SU-DHL-6 (cell line): ENCODE data around the gene NPB.

ENCODE experiments used
- EZH2phosphoT487 ChIP-seq: fragments of 200-600 bp; sonication (generic), shearing (Covaris generic); conservative IDR thresholded peaks from 2 replicates; pipeline ENCODE4 v1.6.1; 2018; ENCODE audit warnings: mild to moderate bottlenecking, antibody characterized with exemption, low read length, moderate library complexity, mixed read lengths
- TF ChIP-seq, protein P1 (sequence below): fragments of 200-600 bp; sonication (generic); IDR thresholded peaks from one replicate; pipeline ENCODE4 v1.5.1; 2017; ENCODE audit warnings: antibody characterized with exemption, mild to moderate bottlenecking, low read length, moderate library complexity; ENCODE audit not compliant: insufficient read depth, poor library complexity, severe bottlenecking

DNA sequence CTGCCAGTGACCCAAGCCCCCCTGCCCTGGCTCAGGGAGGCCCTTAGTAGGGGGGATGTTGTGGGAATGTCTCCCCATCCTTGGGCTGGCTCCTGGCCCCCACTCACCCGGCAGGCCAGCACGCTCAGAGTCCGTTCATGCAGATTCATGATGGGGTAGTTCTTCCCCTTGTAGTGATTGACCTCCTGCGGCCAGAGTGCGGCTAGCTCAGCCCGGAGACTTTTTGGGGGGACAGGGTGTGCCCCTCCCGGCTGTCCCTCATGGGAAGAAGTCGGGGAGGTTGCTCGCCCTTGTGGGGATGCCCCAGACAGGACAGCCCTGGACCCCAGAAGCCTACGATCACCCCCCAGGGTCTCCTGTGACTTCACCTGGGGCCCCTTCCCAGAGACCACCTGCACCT lies 4.0 kb downstream of the NPB start:
- TF ChIP-seq, protein P1, sequence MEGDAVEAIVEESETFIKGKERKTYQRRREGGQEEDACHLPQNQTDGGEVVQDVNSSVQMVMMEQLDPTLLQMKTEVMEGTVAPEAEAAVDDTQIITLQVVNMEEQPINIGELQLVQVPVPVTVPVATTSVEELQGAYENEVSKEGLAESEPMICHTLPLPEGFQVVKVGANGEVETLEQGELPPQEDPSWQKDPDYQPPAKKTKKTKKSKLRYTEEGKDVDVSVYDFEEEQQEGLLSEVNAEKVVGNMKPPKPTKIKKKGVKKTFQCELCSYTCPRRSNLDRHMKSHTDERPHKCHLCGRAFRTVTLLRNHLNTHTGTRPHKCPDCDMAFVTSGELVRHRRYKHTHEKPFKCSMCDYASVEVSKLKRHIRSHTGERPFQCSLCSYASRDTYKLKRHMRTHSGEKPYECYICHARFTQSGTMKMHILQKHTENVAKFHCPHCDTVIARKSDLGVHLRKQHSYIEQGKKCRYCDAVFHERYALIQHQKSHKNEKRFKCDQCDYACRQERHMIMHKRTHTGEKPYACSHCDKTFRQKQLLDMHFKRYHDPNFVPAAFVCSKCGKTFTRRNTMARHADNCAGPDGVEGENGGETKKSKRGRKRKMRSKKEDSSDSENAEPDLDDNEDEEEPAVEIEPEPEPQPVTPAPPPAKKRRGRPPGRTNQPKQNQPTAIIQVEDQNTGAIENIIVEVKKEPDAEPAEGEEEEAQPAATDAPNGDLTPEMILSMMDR: no peak
- TF ChIP-seq EZH2phosphoT487: no peak
